Activated B cell treated with CpG ODN at 0.5 μM for 24 hours (primary cell): Measurements from ENCODE around the gene CCDC170. TPM values are rescaled to one million over a fixed set of nuclear protein-coding genes. Genes with fewer than 3 reads are reported as not detected.
A peak's percentile ranks its signal among the peaks of the same experiment; 100 is the strongest.

ENCODE experiments used
- ATAC-seq: fragments of 200-7000 bp; cut with Tn5 transposase; one replicate; pipeline ENCODE4 v1.10.0; 2021; ENCODE audit warnings: low read depth, mild to moderate bottlenecking, moderate library complexity
- CTCF ChIA-PET: fragments of 350-600 bp; sonication (Branson Sonifier 250); formaldehyde crosslinking; loops from one replicate; lab custom pipeline; 2021; ENCODE audit warnings: antibody characterized with exemption; lab: Charles Lee
- POLR2A ChIA-PET: fragments of 350-600 bp; sonication (Branson Sonifier 250); formaldehyde crosslinking; loops from one replicate; lab custom pipeline; 2021; ENCODE audit warnings: antibody characterized with exemption; lab: Charles Lee
- DNase-seq: peaks from one replicate; pipeline ENCODE4 v3.0.0; 2022
- H3K27ac Mint-ChIP-seq: one replicate; pipeline ENCODE4 v1.8.0; 2020; ENCODE audit warnings: mixed read lengths
- H3K27me3 Mint-ChIP-seq: one replicate; pipeline ENCODE4 v1.8.0; 2021; ENCODE audit warnings: mixed read lengths
- H3K36me3 Mint-ChIP-seq: one replicate; pipeline ENCODE4 v1.8.0; 2021; ENCODE audit warnings: low read depth, mixed read lengths
- H3K4me1 Mint-ChIP-seq: one replicate; pipeline ENCODE4 v1.8.0; 2021; ENCODE audit warnings: mixed read lengths
- H3K4me3 Mint-ChIP-seq: one replicate; pipeline ENCODE4 v1.8.0; 2020; ENCODE audit warnings: mild to moderate bottlenecking, mixed read lengths
- H3K9me3 Mint-ChIP-seq: one replicate; pipeline ENCODE4 v1.8.0; 2020; ENCODE audit warnings: mixed read lengths
- intact Hi-C: fragments of 100-400 bp; cut with micrococcal nuclease; formaldehyde crosslinking; loops from one replicate; pipeline ENCODE4 v1.15.1; 2024
- total RNA-seq: library from RNA; stranded (reverse); gene quantifications from 2 replicates; pipeline ENCODE4 v1.2.3, GENCODE V29; 2022
- TF ChIP-seq, protein P1 (sequence below): fragments of 200-600 bp; IDR thresholded peaks from one replicate; pipeline ENCODE4 v1.8.0; 2022; ENCODE audit warnings: antibody characterized with exemption, mild to moderate bottlenecking

CCDC170 gene
- total RNA-seq, 1 donor from 2014 or later: not detected

DNA sequence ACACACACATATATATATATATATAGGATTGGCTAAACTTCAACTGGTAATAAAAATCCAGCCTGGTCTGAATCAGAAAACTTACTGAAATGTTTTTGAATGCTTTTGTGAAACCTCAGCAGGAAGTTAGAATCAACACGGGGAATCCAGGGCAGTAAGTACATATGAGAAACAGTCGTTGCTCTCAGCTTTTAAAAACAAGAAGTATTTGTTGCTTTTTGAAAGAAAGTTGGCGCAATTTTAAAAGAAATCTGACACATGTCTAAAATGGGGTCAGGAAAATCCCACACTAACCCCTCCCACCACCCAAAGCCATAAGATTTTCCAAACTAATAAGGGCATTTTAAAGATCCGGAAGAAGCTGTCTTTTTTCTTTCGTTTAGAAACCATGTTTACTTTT is 11.5 kb upstream of the CCDC170 start:
- ATAC-seq (peak; percentile 21), DNase-seq (no peak)
- Mint-ChIP-seq H3K27me3 (no peaks in the 10 kb centered on the region), H3K9me3 (no peaks in the 10 kb centered on the region), H3K36me3 (no peaks in the 10 kb centered on the region), H3K4me1 (peaks cover 19% of the 10 kb centered on the region), H3K27ac (peak overlapping the region; percentile 87), H3K4me3 (peak overlapping the region; percentile 78)
- intact Hi-C loops: no loop called here
- TF ChIP-seq, protein P1, sequence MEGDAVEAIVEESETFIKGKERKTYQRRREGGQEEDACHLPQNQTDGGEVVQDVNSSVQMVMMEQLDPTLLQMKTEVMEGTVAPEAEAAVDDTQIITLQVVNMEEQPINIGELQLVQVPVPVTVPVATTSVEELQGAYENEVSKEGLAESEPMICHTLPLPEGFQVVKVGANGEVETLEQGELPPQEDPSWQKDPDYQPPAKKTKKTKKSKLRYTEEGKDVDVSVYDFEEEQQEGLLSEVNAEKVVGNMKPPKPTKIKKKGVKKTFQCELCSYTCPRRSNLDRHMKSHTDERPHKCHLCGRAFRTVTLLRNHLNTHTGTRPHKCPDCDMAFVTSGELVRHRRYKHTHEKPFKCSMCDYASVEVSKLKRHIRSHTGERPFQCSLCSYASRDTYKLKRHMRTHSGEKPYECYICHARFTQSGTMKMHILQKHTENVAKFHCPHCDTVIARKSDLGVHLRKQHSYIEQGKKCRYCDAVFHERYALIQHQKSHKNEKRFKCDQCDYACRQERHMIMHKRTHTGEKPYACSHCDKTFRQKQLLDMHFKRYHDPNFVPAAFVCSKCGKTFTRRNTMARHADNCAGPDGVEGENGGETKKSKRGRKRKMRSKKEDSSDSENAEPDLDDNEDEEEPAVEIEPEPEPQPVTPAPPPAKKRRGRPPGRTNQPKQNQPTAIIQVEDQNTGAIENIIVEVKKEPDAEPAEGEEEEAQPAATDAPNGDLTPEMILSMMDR: no peak
- ChIA-PET CTCF (no interaction called here), POLR2A (interaction anchor here (0.6 to 1.0 kb wide), 3 partner anchors 11 to 326 kb away, joined by 3 to 7 read pairs (median 3); no protein-coding TSS in a partner anchor)

DNA sequence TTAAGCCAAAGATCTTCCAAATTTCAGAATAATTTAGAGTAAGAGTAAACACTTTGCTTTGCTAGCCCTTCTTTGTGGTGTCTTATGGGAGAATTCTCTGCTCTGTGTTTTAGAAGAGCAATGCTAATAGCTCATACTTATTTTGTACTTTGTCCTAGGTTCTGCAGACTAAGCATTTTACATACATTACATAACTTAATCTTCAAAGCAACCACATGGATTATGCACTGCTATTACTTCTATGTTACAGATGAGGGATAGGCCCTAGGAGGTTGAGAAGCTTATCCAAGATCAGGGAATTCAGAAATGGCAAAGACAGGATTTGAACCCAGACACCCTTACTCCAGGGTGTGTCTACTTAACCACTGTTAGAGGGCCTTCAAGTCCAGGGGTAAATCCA is 9.8 kb upstream of the CCDC170 start:
- Mint-ChIP-seq H3K9me3 (no peaks in the 10 kb centered on the region), H3K27ac (no peak overlapping the region), H3K27me3 (no peaks in the 10 kb centered on the region), H3K36me3 (no peaks in the 10 kb centered on the region), H3K4me3 (no peak overlapping the region), H3K4me1 (peaks cover 19% of the 10 kb centered on the region)
- CTCF ChIA-PET: no interaction called here
- TF ChIP-seq, protein P1: no peak
- intact Hi-C loops: no loop called here
- DNase-seq (no peak), ATAC-seq (no peak)
- POLR2A ChIA-PET: no interaction called here

DNA sequence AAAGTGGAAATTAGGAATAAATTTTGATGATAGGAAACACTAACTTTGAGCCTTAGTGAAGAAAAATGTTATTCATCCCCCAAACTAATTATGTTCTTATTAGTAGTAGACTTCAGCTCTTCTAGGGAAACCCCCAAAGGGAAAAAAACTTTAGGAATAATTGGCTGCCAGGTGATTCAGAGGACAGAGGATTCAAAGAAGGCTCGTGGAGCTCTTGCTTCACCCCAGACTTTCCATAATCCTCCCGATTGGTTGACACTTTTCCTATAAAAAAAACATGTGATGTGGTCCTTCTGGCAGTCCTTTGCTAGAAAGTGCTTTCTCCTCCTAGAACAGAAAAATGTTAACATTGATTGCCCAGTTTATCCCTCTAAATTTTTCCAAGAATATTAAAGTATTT is 5.6 kb upstream of the CCDC170 start:
- H3K9me3 Mint-ChIP-seq: no peaks in the 10 kb centered on the region
- CTCF ChIA-PET: no interaction called here
- ATAC-seq (no peak), DNase-seq (no peak)
- TF ChIP-seq, protein P1: no peak
- H3K4me1 Mint-ChIP-seq: peaks cover under 1% of the 10 kb centered on the region
- H3K27ac Mint-ChIP-seq: no peak overlapping the region
- intact Hi-C loops: no loop called here
- no peak overlapping the region for H3K4me3 Mint-ChIP-seq
- peaks cover 16% of the 10 kb centered on the region for H3K27me3 Mint-ChIP-seq
- POLR2A ChIA-PET: no interaction called here
- no peaks in the 10 kb centered on the region for H3K36me3 Mint-ChIP-seq

DNA sequence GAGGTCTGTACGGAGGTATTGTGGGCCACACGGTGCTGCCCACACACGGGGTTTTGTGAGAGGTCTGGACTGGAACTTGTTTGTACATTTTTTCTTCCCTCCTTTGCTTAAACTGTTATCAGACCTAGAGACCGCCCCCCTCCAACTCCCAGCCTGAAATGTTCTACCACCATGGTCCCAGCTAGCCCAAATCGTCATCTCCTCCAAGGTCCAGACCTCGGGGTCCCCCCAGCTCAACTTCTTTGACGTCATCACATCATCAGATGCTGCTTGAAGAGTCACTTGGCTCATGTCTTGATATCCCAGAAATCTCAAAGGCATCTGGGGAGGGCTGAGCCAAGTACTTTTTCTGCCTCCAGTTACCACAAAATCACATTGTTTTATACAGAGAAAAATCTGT is 2.8 kb upstream of the CCDC170 start:
- Mint-ChIP-seq H3K36me3 (no peaks in the 10 kb centered on the region), H3K4me1 (peaks cover 14% of the 10 kb centered on the region), H3K27ac (no peak overlapping the region), H3K4me3 (no peak overlapping the region), H3K9me3 (no peaks in the 10 kb centered on the region), H3K27me3 (peaks cover 36% of the 10 kb centered on the region)
- ATAC-seq (no peak), DNase-seq (no peak)
- TF ChIP-seq, protein P1: no peak
- intact Hi-C loops: no loop called here
- ChIA-PET CTCF (no interaction called here), POLR2A (no interaction called here)

DNA sequence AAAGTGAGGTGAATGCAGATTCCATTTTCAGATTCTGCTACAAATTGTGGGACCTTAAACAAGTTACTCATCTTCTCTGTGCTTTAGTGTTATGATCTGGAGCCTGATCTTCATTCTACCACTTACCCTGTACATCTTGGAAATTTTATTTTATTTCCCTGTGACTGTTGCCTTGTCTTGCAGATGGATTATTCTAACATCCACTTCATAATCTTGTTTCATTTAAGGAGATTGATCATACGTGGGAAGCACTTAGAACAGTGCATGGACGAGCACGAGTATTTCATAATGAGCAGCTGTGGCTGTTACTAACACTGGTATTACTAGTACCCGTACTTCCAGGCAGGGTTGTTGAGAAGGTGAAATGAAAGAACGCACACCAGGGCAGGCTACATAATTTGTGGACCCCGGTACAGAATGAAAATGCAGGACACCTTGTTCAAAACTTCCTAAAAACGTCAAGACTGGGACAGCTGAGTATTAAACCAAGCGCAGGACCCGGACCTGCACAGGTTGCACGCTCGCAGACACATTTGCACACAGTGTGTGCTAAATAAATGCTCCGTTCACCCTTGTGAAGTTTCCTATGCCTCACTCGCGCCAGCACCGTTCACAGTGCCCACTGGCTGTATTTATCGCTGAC is 535 bp upstream of the CCDC170 start:
- TF ChIP-seq, protein P1: no peak
- DNase-seq (no peak), ATAC-seq (no peak)
- intact Hi-C loops: no loop called here
- Mint-ChIP-seq H3K27ac (no peak overlapping the region), H3K27me3 (peaks cover 37% of the 10 kb centered on the region), H3K4me3 (peak overlapping the region; percentile 52), H3K9me3 (no peaks in the 10 kb centered on the region), H3K36me3 (no peaks in the 10 kb centered on the region), H3K4me1 (peaks cover 15% of the 10 kb centered on the region)
- POLR2A ChIA-PET: no interaction called here
- CTCF ChIA-PET: interaction anchor here (1.0 kb wide), 1 partner anchor 18 kb away, joined by 3 read pairs; no protein-coding TSS in a partner anchor
